ENCODE data around the gene KCNK3. TPM values are rescaled to one million over a fixed set of nuclear protein-coding genes. Genes with fewer than 3 reads are reported as not detected.

The KCNK3 gene
- total and polyA plus RNA-seq, 10 donors, result 0.61 to 6.0 (median 2.0) TPM

DNA sequence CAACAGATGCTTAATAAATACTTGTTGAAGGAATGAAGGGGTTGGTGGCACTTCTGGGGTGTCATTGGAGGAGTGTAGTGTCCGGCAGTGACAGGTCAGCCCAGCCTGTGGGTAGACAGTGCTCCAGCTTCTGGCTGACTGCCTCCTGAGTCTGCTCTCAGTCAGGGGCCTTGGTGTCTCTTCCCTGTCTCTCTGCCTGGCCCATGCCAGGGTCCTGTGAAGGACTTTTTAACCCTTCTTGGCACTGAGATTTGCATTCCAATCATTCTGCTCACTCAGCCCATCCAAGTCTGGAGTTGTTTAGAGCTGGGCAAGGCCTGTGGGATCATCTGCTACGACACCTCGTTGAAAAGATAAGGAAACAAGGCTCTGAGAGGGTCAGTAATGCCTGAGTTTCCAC is 1.4 kb upstream of the KCNK3 start:
- Histone ChIP-seq H3K27ac (peak overlapping the region in 3 of 8 donors; percentile 55 to 64 (median 61)), H3K36me3 (no peaks in the 10 kb centered on the region), H3K4me1 (peaks cover 0 to 20% (median 11%) of the 10 kb centered on the region in 6 donors), H3K27me3 (replicated peaks in 1 of 7) (peaks cover 4 to 83% (median 46%) of the 10 kb centered on the region in 7 donors), H3K9me3 (no peaks in the 10 kb centered on the region), H3K4me3 (no peak overlapping the region)
- intact Hi-C loops (cut with DNase I; ENCODE audit: low total_unique reads), result no loop called here
- TF ChIP-seq POLR2A (IDR thresholded peaks at IDR 0.05) (no peak), POLR2AphosphoS5 (IDR thresholded peaks at IDR 0.05) (no peak)
- TF ChIP-seq, protein P1, sequence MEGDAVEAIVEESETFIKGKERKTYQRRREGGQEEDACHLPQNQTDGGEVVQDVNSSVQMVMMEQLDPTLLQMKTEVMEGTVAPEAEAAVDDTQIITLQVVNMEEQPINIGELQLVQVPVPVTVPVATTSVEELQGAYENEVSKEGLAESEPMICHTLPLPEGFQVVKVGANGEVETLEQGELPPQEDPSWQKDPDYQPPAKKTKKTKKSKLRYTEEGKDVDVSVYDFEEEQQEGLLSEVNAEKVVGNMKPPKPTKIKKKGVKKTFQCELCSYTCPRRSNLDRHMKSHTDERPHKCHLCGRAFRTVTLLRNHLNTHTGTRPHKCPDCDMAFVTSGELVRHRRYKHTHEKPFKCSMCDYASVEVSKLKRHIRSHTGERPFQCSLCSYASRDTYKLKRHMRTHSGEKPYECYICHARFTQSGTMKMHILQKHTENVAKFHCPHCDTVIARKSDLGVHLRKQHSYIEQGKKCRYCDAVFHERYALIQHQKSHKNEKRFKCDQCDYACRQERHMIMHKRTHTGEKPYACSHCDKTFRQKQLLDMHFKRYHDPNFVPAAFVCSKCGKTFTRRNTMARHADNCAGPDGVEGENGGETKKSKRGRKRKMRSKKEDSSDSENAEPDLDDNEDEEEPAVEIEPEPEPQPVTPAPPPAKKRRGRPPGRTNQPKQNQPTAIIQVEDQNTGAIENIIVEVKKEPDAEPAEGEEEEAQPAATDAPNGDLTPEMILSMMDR (IDR thresholded peaks at IDR 0.05 in 8 of 11, conservative IDR thresholded peaks at IDR 0.05 in 3 of 11), result no peak
- DNase-seq, result no peak
- WGBS, 5 donors, result 57 to 73% (median 62%) methylated on average over 3 of the region's 3 CpGs

DNA sequence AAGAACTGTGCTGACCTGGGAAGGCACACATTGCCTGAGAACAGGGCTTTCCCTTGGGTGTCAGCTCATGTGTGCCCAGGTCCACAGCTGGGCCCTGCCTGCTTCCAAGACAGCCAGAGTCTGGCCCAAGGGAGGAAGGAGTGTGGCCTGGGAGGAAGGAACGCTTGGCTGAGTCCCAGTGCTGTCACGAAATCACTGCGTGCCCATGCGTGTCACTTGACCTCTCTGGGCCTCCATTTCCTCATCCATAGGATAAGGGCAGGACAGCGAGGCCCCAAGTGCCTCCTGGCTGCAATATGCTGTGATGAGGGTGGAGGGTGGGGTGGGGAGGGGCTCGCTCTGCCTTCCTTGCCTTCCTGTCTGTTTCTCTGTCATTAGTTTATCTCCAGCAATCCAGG is 642 bp upstream of the KCNK3 start:
- H3K36me3 ChIP-seq, result no peaks in the 10 kb centered on the region
- H3K9me3 ChIP-seq, result no peaks in the 10 kb centered on the region
- WGBS, 5 donors, result 19 to 40% (median 33%) methylated on average over 5 to 6 of the region's 6 CpGs
- intact Hi-C loops (cut with DNase I; ENCODE audit: low total_unique reads), result no loop called here
- peaks cover 4 to 87% (median 53%) of the 10 kb centered on the region in 7 donors for H3K27me3 ChIP-seq (replicated peaks in 1 of 7)
- TF ChIP-seq, protein P1 (IDR thresholded peaks at IDR 0.05 in 8 of 11, conservative IDR thresholded peaks at IDR 0.05 in 3 of 11), result no peak
- TF ChIP-seq POLR2AphosphoS5 (IDR thresholded peaks at IDR 0.05) (peak in 2 of 3 donors; percentile 53 to 64), POLR2A (IDR thresholded peaks at IDR 0.05) (no peak)
- no peak overlapping the region for H3K4me3 ChIP-seq
- peaks cover 0 to 20% (median 11%) of the 10 kb centered on the region in 6 donors for H3K4me1 ChIP-seq
- no peak for DNase-seq
- peak overlapping the region in 5 of 8 donors; percentile 18 to 64 (median 55) for H3K27ac ChIP-seq

DNA sequence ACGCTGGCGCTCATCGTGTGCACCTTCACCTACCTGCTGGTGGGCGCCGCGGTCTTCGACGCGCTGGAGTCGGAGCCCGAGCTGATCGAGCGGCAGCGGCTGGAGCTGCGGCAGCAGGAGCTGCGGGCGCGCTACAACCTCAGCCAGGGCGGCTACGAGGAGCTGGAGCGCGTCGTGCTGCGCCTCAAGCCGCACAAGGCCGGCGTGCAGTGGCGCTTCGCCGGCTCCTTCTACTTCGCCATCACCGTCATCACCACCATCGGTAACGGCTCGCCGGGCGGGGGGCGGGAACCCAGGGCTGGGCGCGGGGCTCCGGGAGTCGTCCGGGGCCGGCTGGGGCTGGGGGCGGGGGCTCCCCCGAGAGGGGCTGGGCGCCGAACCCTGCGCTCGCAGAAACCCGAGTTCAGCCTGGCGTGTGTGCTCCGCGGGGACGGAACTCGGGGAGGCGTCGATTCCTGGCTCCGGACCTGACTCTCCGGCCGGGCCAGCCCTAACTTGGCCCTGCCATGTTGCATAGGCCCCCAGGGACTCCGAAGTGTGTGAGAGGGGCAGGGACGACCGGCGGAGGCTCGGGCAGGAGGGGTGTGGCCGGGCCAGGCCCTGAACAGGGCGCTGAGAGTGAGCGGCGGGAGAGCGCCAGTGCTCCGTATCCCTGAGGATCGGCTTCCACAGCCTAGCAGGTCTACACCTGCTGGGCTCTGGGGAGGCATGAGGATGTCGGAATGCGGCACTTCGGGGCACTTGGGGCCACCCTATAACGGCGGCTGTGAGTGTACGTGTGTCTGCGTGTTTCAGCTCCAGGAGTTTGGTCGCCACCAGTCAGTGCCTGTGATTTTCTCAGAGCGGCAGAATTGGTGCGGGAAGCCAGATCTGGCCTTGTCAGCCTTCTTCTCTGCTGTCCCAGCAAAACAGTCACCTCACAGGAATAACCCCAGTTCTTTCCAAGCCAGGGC is 651 bp downstream of the KCNK3 start:
- H3K27me3 ChIP-seq (replicated peaks in 1 of 7), result peaks cover 4 to 88% (median 66%) of the 10 kb centered on the region in 7 donors
- TF ChIP-seq, protein P1 (IDR thresholded peaks at IDR 0.05 in 8 of 11, conservative IDR thresholded peaks at IDR 0.05 in 3 of 11), result no peak
- TF ChIP-seq POLR2A (IDR thresholded peaks at IDR 0.05) (no peak), POLR2AphosphoS5 (IDR thresholded peaks at IDR 0.05) (no peak)
- WGBS, 5 donors, result 7 to 15% (median 7%) methylated on average over 12 to 83 of the region's 83 CpGs
- H3K9me3 ChIP-seq, result no peaks in the 10 kb centered on the region
- DNase-seq, result no peak
- intact Hi-C loops (cut with DNase I; ENCODE audit: low total_unique reads), result no loop called here
- peak overlapping the region in 1 of 8 donors; percentile 35 for H3K27ac ChIP-seq
- H3K4me3 ChIP-seq, result peak overlapping the region in 7 of 8 donors; percentile 13 to 59 (median 17)
- H3K4me1 ChIP-seq, result peaks cover 0 to 20% (median 11%) of the 10 kb centered on the region in 6 donors
- no peaks in the 10 kb centered on the region for H3K36me3 ChIP-seq

DNA sequence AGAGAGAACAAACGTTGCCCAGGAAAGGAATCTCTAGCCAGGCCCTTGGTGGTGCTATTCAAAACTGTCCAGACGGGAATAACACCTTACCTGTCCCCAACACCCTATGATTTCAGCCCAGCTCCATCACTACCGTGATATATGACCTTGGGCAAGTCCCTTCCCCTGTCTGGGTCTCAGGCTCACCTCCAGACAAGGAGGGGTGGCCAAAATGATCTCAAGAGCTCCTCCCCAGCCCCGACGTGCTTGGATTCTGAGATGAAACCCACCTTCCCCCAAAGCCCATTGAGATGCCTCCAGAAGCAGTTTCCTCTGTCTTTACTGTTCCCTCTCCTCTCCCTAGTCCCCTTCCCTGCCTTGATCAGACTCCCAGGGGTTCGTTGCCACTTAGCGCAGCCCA is 1.5 kb downstream of the KCNK3 start:
- Histone ChIP-seq H3K36me3 (no peaks in the 10 kb centered on the region), H3K27me3 (replicated peaks in 1 of 7) (peaks cover 4 to 94% (median 67%) of the 10 kb centered on the region in 7 donors), H3K4me3 (peak overlapping the region in 1 of 8 donors; percentile 59), H3K4me1 (peaks cover 0 to 20% (median 11%) of the 10 kb centered on the region in 6 donors), H3K27ac (no peak overlapping the region), H3K9me3 (no peaks in the 10 kb centered on the region)
- no peak for DNase-seq
- TF ChIP-seq POLR2AphosphoS5 (IDR thresholded peaks at IDR 0.05) (no peak), POLR2A (IDR thresholded peaks at IDR 0.05) (no peak)
- 48 to 64% (median 57%) methylated on average over 7 of the region's 7 CpGs for WGBS, 5 donors
- intact Hi-C loops (cut with DNase I; ENCODE audit: low total_unique reads), result no loop called here

All from spleen (tissue), 11 donors.